T-helper 1 cell treated with Interleukin-12 subunit alpha and Interleukin-12 subunit beta and Interleukin-4 antibody, amounts not matched to agents 30 μg/mL and 1 μg/mL, for 36 hours (primary cell): Measurements from ENCODE around the gene CFAP299.
A peak's percentile ranks its signal among the peaks of the same experiment; 100 is the strongest.
"Not testable (repeated sequence)": the region's sequence is repeated elsewhere in the genome, so short reads cannot be mapped to it uniquely, and the experiment has no call there.

Experiments
- H3K27ac Mint-ChIP-seq: one replicate; pipeline ENCODE4 v1.8.0; 2021; ENCODE audit warnings: mild to moderate bottlenecking, mixed read lengths
- H3K27me3 Mint-ChIP-seq: one replicate; pipeline ENCODE4 v1.8.0; 2021; ENCODE audit warnings: low read depth, mixed read lengths
- H3K36me3 Mint-ChIP-seq: one replicate; pipeline ENCODE4 v1.8.0; 2021; ENCODE audit warnings: low read depth, mixed read lengths
- H3K4me1 Mint-ChIP-seq: one replicate; pipeline ENCODE4 v1.8.0; 2021; ENCODE audit warnings: low read depth, mixed read lengths
- H3K4me3 Mint-ChIP-seq: one replicate; pipeline ENCODE4 v1.8.0; 2021; ENCODE audit warnings: mild to moderate bottlenecking, moderate library complexity, mixed read lengths
- H3K9me3 Mint-ChIP-seq: one replicate; pipeline ENCODE4 v1.8.0; 2021; ENCODE audit warnings: mixed read lengths

The CFAP299 gene

GRCh38 chr4:80311130-80311529 is 24.4 kb upstream of the CFAP299 start:
- H3K36me3 Mint-ChIP-seq: no peaks in the 10 kb centered on the region
- H3K9me3 Mint-ChIP-seq: no peaks in the 10 kb centered on the region
- no peak overlapping the region for H3K27ac Mint-ChIP-seq
- no peaks in the 10 kb centered on the region for H3K4me1 Mint-ChIP-seq
- peaks cover 11% of the 10 kb centered on the region for H3K27me3 Mint-ChIP-seq
- H3K4me3 Mint-ChIP-seq: no peak overlapping the region

GRCh38 chr4:80312124-80312523 is 23.4 kb upstream of the CFAP299 start:
- Mint-ChIP-seq H3K36me3 (no peaks in the 10 kb centered on the region), H3K4me3 (no peak overlapping the region), H3K27me3 (peaks cover 7% of the 10 kb centered on the region), H3K4me1 (no peaks in the 10 kb centered on the region), H3K27ac (no peak overlapping the region), H3K9me3 (no peaks in the 10 kb centered on the region)

- H3K36me3 Mint-ChIP-seq: no peaks in the 10 kb centered on the region
- no peaks in the 10 kb centered on the region for H3K9me3 Mint-ChIP-seq
- H3K27me3 Mint-ChIP-seq: peaks cover 13% of the 10 kb centered on the region
- no peaks in the 10 kb centered on the region for H3K4me1 Mint-ChIP-seq
- H3K4me3 Mint-ChIP-seq: no peak overlapping the region
- H3K27ac Mint-ChIP-seq: no peak overlapping the region
Measured at GRCh38 chr4:80313627-80314026, 21.9 kb upstream of the CFAP299 start.

- not testable (repeated sequence) for H3K4me1 Mint-ChIP-seq, H3K4me3 Mint-ChIP-seq, H3K36me3 Mint-ChIP-seq, H3K9me3 Mint-ChIP-seq, H3K27ac Mint-ChIP-seq
- H3K27me3 Mint-ChIP-seq: peaks cover 17% of the 10 kb centered on the region
Measured at GRCh38 chr4:80315848-80316247, 19.7 kb upstream of the CFAP299 start.

- Mint-ChIP-seq H3K27me3 (peaks cover 19% of the 10 kb centered on the region), H3K4me1 (peaks cover 3% of the 10 kb centered on the region), H3K4me3 (no peak overlapping the region), H3K36me3 (no peaks in the 10 kb centered on the region), H3K9me3 (no peaks in the 10 kb centered on the region), H3K27ac (no peak overlapping the region)
Measured at GRCh38 chr4:80321341-80321740, 14.2 kb upstream of the CFAP299 start.

GRCh38 chr4:80321776-80322175 is 13.8 kb upstream of the CFAP299 start:
- Mint-ChIP-seq H3K36me3 (no peaks in the 10 kb centered on the region), H3K27ac (no peak overlapping the region), H3K4me1 (peaks cover 3% of the 10 kb centered on the region), H3K9me3 (no peaks in the 10 kb centered on the region), H3K4me3 (no peak overlapping the region), H3K27me3 (peaks cover 19% of the 10 kb centered on the region)

GRCh38 chr4:80322716-80323115 is 12.8 kb upstream of the CFAP299 start:
- Mint-ChIP-seq H3K27me3 (peaks cover 18% of the 10 kb centered on the region), H3K27ac (no peak overlapping the region), H3K4me1 (peaks cover 3% of the 10 kb centered on the region), H3K9me3 (no peaks in the 10 kb centered on the region), H3K36me3 (no peaks in the 10 kb centered on the region), H3K4me3 (no peak overlapping the region)

- Mint-ChIP-seq H3K9me3 (no peaks in the 10 kb centered on the region), H3K36me3 (no peaks in the 10 kb centered on the region), H3K4me3 (no peak overlapping the region), H3K27ac (no peak overlapping the region), H3K27me3 (peaks cover 11% of the 10 kb centered on the region), H3K4me1 (peaks cover 3% of the 10 kb centered on the region)
Measured at GRCh38 chr4:80324171-80324570, 11.4 kb upstream of the CFAP299 start.

- Mint-ChIP-seq H3K36me3 (no peaks in the 10 kb centered on the region), H3K9me3 (no peaks in the 10 kb centered on the region), H3K27ac (no peak overlapping the region), H3K4me1 (peaks cover 4% of the 10 kb centered on the region), H3K4me3 (no peak overlapping the region), H3K27me3 (peaks cover 24% of the 10 kb centered on the region)
Measured at GRCh38 chr4:80331693-80332092, 3.8 kb upstream of the CFAP299 start.

- Mint-ChIP-seq H3K9me3 (no peaks in the 10 kb centered on the region), H3K27me3 (peaks cover 28% of the 10 kb centered on the region), H3K36me3 (no peaks in the 10 kb centered on the region), H3K27ac (no peak overlapping the region), H3K4me3 (no peak overlapping the region), H3K4me1 (peaks cover 4% of the 10 kb centered on the region)
Measured at GRCh38 chr4:80333121-80333520, 2.4 kb upstream of the CFAP299 start.

GRCh38 chr4:80334568-80334967 is 962 bp upstream of the CFAP299 start:
- Mint-ChIP-seq H3K27me3 (peaks cover 25% of the 10 kb centered on the region), H3K9me3 (no peaks in the 10 kb centered on the region), H3K4me3 (no peak overlapping the region), H3K4me1 (peaks cover 4% of the 10 kb centered on the region), H3K36me3 (no peaks in the 10 kb centered on the region), H3K27ac (no peak overlapping the region)

- H3K27ac Mint-ChIP-seq: no peak overlapping the region
- no peaks in the 10 kb centered on the region for H3K36me3 Mint-ChIP-seq
- H3K9me3 Mint-ChIP-seq: no peaks in the 10 kb centered on the region
- H3K27me3 Mint-ChIP-seq: peaks cover 25% of the 10 kb centered on the region
- H3K4me3 Mint-ChIP-seq: peak overlapping the region; percentile 78
- H3K4me1 Mint-ChIP-seq: peaks cover 4% of the 10 kb centered on the region
Measured at GRCh38 chr4:80335226-80335553, 340 bp upstream of the CFAP299 start.

GRCh38 chr4:80336582-80336981 is 1.1 kb downstream of the CFAP299 start:
- Mint-ChIP-seq H3K36me3 (no peaks in the 10 kb centered on the region), H3K4me3 (peak overlapping the region; percentile 78), H3K27me3 (peaks cover 25% of the 10 kb centered on the region)

GRCh38 chr4:80340036-80340435 is 4.5 kb downstream of the CFAP299 start:
- Mint-ChIP-seq H3K4me3 (no peak overlapping the region), H3K4me1 (peaks cover 4% of the 10 kb centered on the region), H3K36me3 (no peaks in the 10 kb centered on the region), H3K9me3 (peaks cover 17% of the 10 kb centered on the region), H3K27me3 (peaks cover 19% of the 10 kb centered on the region), H3K27ac (no peak overlapping the region)

More at GRCh38 chr4:80336582-80336981, 1.1 kb downstream of the CFAP299 start:
- H3K27ac Mint-ChIP-seq: no peak overlapping the region
- H3K4me1 Mint-ChIP-seq: peaks cover 4% of the 10 kb centered on the region
- peaks cover under 1% of the 10 kb centered on the region for H3K9me3 Mint-ChIP-seq

- H3K4me3 Mint-ChIP-seq, H3K27ac Mint-ChIP-seq, H3K27me3 Mint-ChIP-seq, H3K4me1 Mint-ChIP-seq, H3K36me3 Mint-ChIP-seq: not testable (repeated sequence)
- H3K9me3 Mint-ChIP-seq: peaks cover 17% of the 10 kb centered on the region
Measured at GRCh38 chr4:80342684-80343083, 7.2 kb downstream of the CFAP299 start.

- no peaks in the 10 kb centered on the region for H3K36me3 Mint-ChIP-seq
- peaks cover 17% of the 10 kb centered on the region for H3K9me3 Mint-ChIP-seq
- H3K4me3 Mint-ChIP-seq: no peak overlapping the region
- H3K4me1 Mint-ChIP-seq: no peaks in the 10 kb centered on the region
- peaks cover 3% of the 10 kb centered on the region for H3K27me3 Mint-ChIP-seq
- no peak overlapping the region for H3K27ac Mint-ChIP-seq
Measured at GRCh38 chr4:80343887-80344286, 8.4 kb downstream of the CFAP299 start.
